H9 (cell line): ENCODE measurements around the gene CHRM5. TPM values are rescaled to one million over a fixed set of nuclear protein-coding genes. Genes with fewer than 3 reads are reported as not detected.

ENCODE experiments used
- DNase-seq: peaks from one replicate; pipeline ENCODE4 v3.0.0-alpha.2; 2017
- H2AFZ ChIP-seq: one replicate; pipeline ENCODE4 v1.6.1; 2013; ENCODE audit warnings: mild to moderate bottlenecking, low read length, control low read depth, moderate library complexity
- H2AK5ac ChIP-seq: 2 replicates; pipeline ENCODE4 v1.6.1; 2013; ENCODE audit warnings: low read length, control low read depth, mixed read lengths; ENCODE audit not compliant: insufficient read length
- H2BK120ac ChIP-seq: one replicate; pipeline ENCODE4 v1.6.1; 2013; ENCODE audit warnings: low read depth, mild to moderate bottlenecking, low read length, control low read depth, inconsistent platforms; ENCODE audit not compliant: poor library complexity, severe bottlenecking
- H2BK12ac ChIP-seq: 2 replicates; pipeline ENCODE4 v1.6.1; 2013; ENCODE audit warnings: low read length, control low read depth, mixed read lengths, low read depth; ENCODE audit not compliant: insufficient read length
- H2BK15ac ChIP-seq: 2 replicates; pipeline ENCODE4 v1.6.1; 2013; ENCODE audit warnings: low read depth, low read length, control low read depth
- H2BK20ac ChIP-seq: one replicate; pipeline ENCODE4 v1.6.1; 2013; ENCODE audit warnings: low read depth, mild to moderate bottlenecking, low read length, control low read depth, inconsistent platforms; ENCODE audit not compliant: poor library complexity, severe bottlenecking
- H2BK5ac ChIP-seq: 2 replicates; pipeline ENCODE4 v1.6.1; 2013; ENCODE audit warnings: low read length, control low read depth, mixed read lengths; ENCODE audit not compliant: insufficient read length
- H3K14ac ChIP-seq: 2 replicates; pipeline ENCODE4 v1.6.1; 2013; ENCODE audit warnings: low read length, control low read depth; ENCODE audit not compliant: insufficient read depth
- H3K18ac ChIP-seq: 2 replicates; pipeline ENCODE4 v1.6.1; 2013; ENCODE audit warnings: low read depth, mild to moderate bottlenecking, mixed read lengths, low read length, control low read depth; ENCODE audit not compliant: insufficient read length
- H3K23ac ChIP-seq: 2 replicates; pipeline ENCODE4 v1.6.1; 2013; ENCODE audit warnings: low read length, control low read depth, mixed read lengths, low read depth; ENCODE audit not compliant: insufficient read length
- H3K23me2 ChIP-seq: 2 replicates; pipeline ENCODE4 v1.6.1; 2013; ENCODE audit warnings: low read depth, mild to moderate bottlenecking, mixed read lengths, low read length, control low read depth; ENCODE audit not compliant: insufficient read length, poor library complexity, severe bottlenecking
- H3K27ac ChIP-seq: 2 replicates; pipeline ENCODE4 v1.5.1; 2013; ENCODE audit warnings: low read length, control low read depth, mixed read lengths, low read depth; ENCODE audit not compliant: insufficient read length
- H3K27me3 ChIP-seq: 2 replicates; pipeline ENCODE4 v1.6.1; 2013; ENCODE audit warnings: low read length, control low read depth, inconsistent platforms; ENCODE audit not compliant: insufficient read depth
- H3K4ac ChIP-seq: 2 replicates; pipeline ENCODE4 v1.6.1; 2013; ENCODE audit warnings: low read depth, mild to moderate bottlenecking, control low read depth, inconsistent platforms, low read length, moderate library complexity
- H3K4me1 ChIP-seq: 2 replicates; pipeline ENCODE4 v1.6.1; 2013; ENCODE audit warnings: low read length, control low read depth, inconsistent platforms; ENCODE audit not compliant: insufficient read depth
- H3K4me2 ChIP-seq: 2 replicates; pipeline ENCODE4 v1.6.1; 2013; ENCODE audit warnings: low read length, control low read depth, mixed read lengths; ENCODE audit not compliant: insufficient read length, insufficient read depth
- H3K56ac ChIP-seq: 2 replicates; pipeline ENCODE4 v1.6.1; 2013; ENCODE audit warnings: low read depth, mild to moderate bottlenecking, mixed read lengths, low read length, control low read depth; ENCODE audit not compliant: insufficient read length
- H3K79me1 ChIP-seq: 2 replicates; pipeline ENCODE4 v1.6.1; 2013; ENCODE audit warnings: low read depth, mild to moderate bottlenecking, moderate library complexity, low read length, control low read depth, inconsistent platforms; ENCODE audit not compliant: insufficient read depth, poor library complexity, severe bottlenecking
- H3K79me2 ChIP-seq: 2 replicates; pipeline ENCODE4 v1.6.1; 2013; ENCODE audit warnings: low read length, control low read depth, inconsistent platforms; ENCODE audit not compliant: insufficient read depth
- H3K9ac ChIP-seq: 2 replicates; pipeline ENCODE4 v1.6.1; 2013; ENCODE audit warnings: low read length, control low read depth, mixed read lengths; ENCODE audit not compliant: insufficient read length; ENCODE audit errors: extremely low read depth
- H3K9me3 ChIP-seq: one replicate; pipeline ENCODE4 v1.6.1; 2013; ENCODE audit warnings: low read depth, low read length, inconsistent platforms; ENCODE audit not compliant: control insufficient read depth
- H3T11ph ChIP-seq: one replicate; pipeline ENCODE4 v1.6.1; 2013; ENCODE audit warnings: mild to moderate bottlenecking, low read length, control low read depth, inconsistent platforms
- H4K20me1 ChIP-seq: one replicate; pipeline ENCODE4 v1.6.1; 2013; ENCODE audit not compliant: control insufficient read depth, insufficient read length, insufficient read depth
- H4K5ac ChIP-seq: 2 replicates; pipeline ENCODE4 v1.6.1; 2013; ENCODE audit warnings: low read depth, mild to moderate bottlenecking, mixed read lengths, low read length, control low read depth; ENCODE audit not compliant: insufficient read length
- H4K8ac ChIP-seq: replicated peaks from 2 replicates; pipeline ENCODE4 v1.6.1; 2013; ENCODE audit warnings: low read length, control low read depth, mixed read lengths, low read depth; ENCODE audit not compliant: insufficient read length
- H4K91ac ChIP-seq: 2 replicates; pipeline ENCODE4 v1.6.1; 2013; ENCODE audit warnings: low read depth, mild to moderate bottlenecking, moderate library complexity, mixed read lengths, low read length, control low read depth; ENCODE audit not compliant: insufficient read length
- H3K27ac Mint-ChIP-seq, 3 experiments: 2 replicates in 2 of 3; 3 replicates in 1 of 3; pipeline ENCODE4 v1.8.0; 2020 to 2021; ENCODE audit warnings: mixed read lengths in 3 of 3, mild to moderate bottlenecking in 1 of 3, moderate library complexity in 1 of 3
- H3K27me3 Mint-ChIP-seq: 2 replicates; pipeline ENCODE4 v1.8.0; 2021; ENCODE audit warnings: low read depth, mild to moderate bottlenecking, moderate library complexity, mixed read lengths
- H3K36me3 Mint-ChIP-seq, 3 experiments: 2 replicates in 2 of 3; 3 replicates in 1 of 3; pipeline ENCODE4 v1.8.0; 2020 to 2021; ENCODE audit warnings: low read depth in 3 of 3, mixed read lengths in 3 of 3; ENCODE audit not compliant: insufficient read depth in 1 of 3
- H3K4me1 Mint-ChIP-seq, 2 experiments: 2 replicates each; pipeline ENCODE4 v1.8.0; 2020; ENCODE audit warnings: mixed read lengths in 2 of 2
- H3K4me3 Mint-ChIP-seq, 2 experiments: 2 replicates in 1 of 2; 3 replicates in 1 of 2; pipeline ENCODE4 v1.8.0; 2020 to 2021; ENCODE audit warnings: mild to moderate bottlenecking in 2 of 2, mixed read lengths in 2 of 2, moderate library complexity in 1 of 2
- H3K9me3 Mint-ChIP-seq, 2 experiments: 2 replicates in 1 of 2; 3 replicates in 1 of 2; pipeline ENCODE4 v1.8.0; 2020; ENCODE audit warnings: mild to moderate bottlenecking in 2 of 2, mixed read lengths in 2 of 2, moderate library complexity in 1 of 2
- CTCF ChIP-seq: fragments of 200-600 bp; sonication (generic); conservative IDR thresholded peaks from 3 replicates; pipeline ENCODE4 v1.8.0; 2021; ENCODE audit warnings: antibody characterized with exemption, mild to moderate bottlenecking
- WGBS: extraction: QIAGEN DNeasy Blood & Tissue Kit; methylation state at CpG from one replicate; pipeline ENCODE4 v1.1.7; 2013; ENCODE audit warnings: missing lambda C conversion rate, low lambda C conversion rate, mixed read lengths; ENCODE audit not compliant: insufficient read length; ENCODE audit errors: extremely low coverage; 5-methylcytosine and 5-hydroxymethylcytosine counted together
- total RNA-seq: library from RNA; stranded (reverse); gene quantifications from 2 replicates; pipeline ENCODE4 v1.2.1, GENCODE V29; 2021

Gene CHRM5
- total RNA-seq, 1 experiment from 2014 or later, result not detected

DNA sequence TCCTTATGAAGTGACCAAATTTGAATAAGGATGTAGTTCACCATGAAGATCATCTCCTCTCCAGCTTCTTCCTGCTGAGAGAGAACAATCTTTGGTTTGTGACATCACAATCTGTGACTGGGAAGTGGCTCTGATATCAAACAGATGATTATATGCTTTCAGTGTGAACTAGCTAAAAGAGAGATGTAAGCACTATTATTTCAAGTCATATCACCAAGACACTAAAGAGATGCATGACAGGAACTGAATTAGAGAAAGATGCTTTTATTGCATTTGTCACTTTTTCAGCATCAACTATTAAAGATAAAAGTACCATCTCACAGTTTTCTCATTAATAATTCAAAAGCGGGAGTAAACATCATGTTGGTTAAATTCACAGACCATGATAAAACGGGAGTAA lies 3.5 kb downstream of the CHRM5 start:
- no peak overlapping the region for H3K4me3 Mint-ChIP-seq
- peaks cover 0 to 9% of the 10 kb centered on the region in 2 experiments; a peak in 2 of 4 replicates for H3K4me1 Mint-ChIP-seq
- H3K9ac ChIP-seq, result no peak overlapping the region

More for the DNA sequence above, 3.5 kb downstream of the CHRM5 start:
- H3K27ac Mint-ChIP-seq, result no peak overlapping the region
- H3K23me2 ChIP-seq, result no peaks in the 10 kb centered on the region
- no peak overlapping the region for H2BK5ac ChIP-seq
- no peak overlapping the region for H2BK20ac ChIP-seq
- H2AFZ ChIP-seq, result no peak overlapping the region
- H3K79me2 ChIP-seq, result no peaks in the 10 kb centered on the region
- DNase-seq, result no peak
- H4K8ac ChIP-seq, result no peak overlapping the region
- H3K56ac ChIP-seq, result no peak overlapping the region
- H3K4me2 ChIP-seq, result no peak overlapping the region
- H2BK12ac ChIP-seq, result no peak overlapping the region
- no peaks in the 10 kb centered on the region for H3K36me3 Mint-ChIP-seq
- H3K4ac ChIP-seq, result no peak overlapping the region
- no peak overlapping the region for H2BK120ac ChIP-seq
- no peaks in the 10 kb centered on the region for H4K20me1 ChIP-seq
- H2AK5ac ChIP-seq, result no peak overlapping the region
- no peaks in the 10 kb centered on the region for H3K27me3 ChIP-seq
- H3K9me3 Mint-ChIP-seq, result no peaks in the 10 kb centered on the region
- no peak overlapping the region for H3K18ac ChIP-seq
- H3K9me3 ChIP-seq, result no peaks in the 10 kb centered on the region
- no peak overlapping the region for H4K5ac ChIP-seq
- no CpG with 5 or more reads among the region's 2 CpGs for WGBS
- no peak overlapping the region for H2BK15ac ChIP-seq
- no peaks in the 10 kb centered on the region for H3K4me1 ChIP-seq
- H3K79me1 ChIP-seq, result no peaks in the 10 kb centered on the region
- no peak overlapping the region for H3K14ac ChIP-seq
- no peaks in the 10 kb centered on the region for H3K27me3 Mint-ChIP-seq
- no peak for TF ChIP-seq CTCF
- H4K91ac ChIP-seq, result no peak overlapping the region
- no peak overlapping the region for H3K27ac ChIP-seq
- H3T11ph ChIP-seq, result no peak overlapping the region
- H3K23ac ChIP-seq, result no peak overlapping the region
